Amniotic stem cell (primary cell): ENCODE measurements around the gene TNP2.

Experiments
- DNase-seq: peaks from one replicate; lab custom pipeline; 2025; lab: John Stamatoyannopoulos, UW

Gene TNP2

GRCh38 chr16:11277607-11278337 is 8.6 kb upstream of the TNP2 start:
- DNase-seq: no peak

DNA sequence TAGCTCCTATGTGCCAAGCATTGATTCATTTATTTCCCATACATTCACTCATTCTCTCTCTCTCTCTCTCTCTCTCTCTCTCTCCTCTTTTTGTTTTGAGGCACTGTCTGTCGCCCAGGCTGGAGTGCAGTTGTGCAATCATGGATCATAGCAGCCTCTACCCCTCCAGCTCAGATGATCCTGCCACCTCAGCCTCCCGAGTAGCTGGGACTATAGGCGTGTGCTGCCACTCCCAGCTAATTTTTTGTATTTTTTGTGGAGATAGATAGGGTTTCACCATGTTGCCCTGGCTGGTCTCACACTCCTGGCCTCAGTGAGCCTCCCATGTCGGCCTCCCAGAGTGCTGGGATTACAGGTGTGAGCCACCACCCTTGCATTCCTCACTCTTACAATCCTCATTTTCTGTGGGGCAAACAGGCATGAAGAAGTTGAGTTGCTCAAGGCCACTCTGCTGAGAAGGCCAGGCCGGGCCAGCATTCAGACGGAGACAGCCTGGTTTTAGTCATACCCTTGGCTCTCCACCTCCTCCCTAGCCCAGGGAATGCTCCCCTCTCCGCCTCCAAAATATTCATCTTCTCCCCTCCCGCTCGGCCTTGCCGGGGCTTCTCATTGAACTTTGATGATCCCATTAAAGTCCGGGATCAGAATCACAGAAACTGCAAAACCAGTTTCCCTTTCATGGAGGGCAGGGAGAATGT is 7.9 kb upstream of the TNP2 start:
- no peak for DNase-seq

DNA sequence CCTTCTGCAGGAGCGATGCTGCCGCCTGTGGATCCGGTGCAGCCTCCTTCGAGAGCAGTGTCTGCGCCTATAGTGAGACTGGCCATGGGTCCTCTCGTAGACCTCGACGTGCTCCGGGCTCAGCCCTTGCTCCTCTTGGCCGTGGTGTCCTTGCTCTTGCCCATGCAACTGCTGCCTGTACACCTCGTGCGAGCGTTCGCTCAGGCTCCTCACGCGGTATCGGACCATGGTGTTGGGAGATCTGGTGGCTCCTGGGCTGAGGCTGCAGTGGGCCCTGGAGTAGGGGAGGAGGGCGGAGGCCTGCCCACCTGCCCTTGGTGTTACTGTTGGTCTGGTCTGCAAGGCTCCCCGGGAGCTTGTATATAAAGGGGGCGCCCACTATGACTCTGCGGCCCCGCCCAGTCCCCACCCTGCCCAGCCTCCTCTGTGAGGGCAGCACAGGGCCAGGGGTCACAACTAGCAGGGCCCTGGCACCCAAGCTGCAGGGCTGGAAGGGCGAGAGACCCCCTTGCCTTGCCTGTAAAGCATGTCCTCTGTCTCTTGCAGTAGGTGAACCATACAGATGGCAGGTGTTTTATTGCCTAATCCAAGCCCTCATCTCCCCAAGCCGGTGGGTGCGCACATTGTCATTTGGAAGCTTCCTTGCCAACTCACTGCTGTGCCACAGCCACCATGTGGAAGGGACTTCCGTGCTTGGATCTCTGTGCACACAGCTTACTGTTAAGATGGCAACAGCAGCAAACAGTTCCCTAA is 7.2 kb upstream of the TNP2 start, which contains the start of gene PRM2:
TSS of gene PRM2 (minus strand) at position 338 of the 753 bp plus-strand sequence. CDS start at position 228, 110 bp downstream.
- no peak for DNase-seq

- DNase-seq: no peak
Measured at GRCh38 chr16:11274964-11275363, 5.8 kb upstream of the TNP2 start.

DNA sequence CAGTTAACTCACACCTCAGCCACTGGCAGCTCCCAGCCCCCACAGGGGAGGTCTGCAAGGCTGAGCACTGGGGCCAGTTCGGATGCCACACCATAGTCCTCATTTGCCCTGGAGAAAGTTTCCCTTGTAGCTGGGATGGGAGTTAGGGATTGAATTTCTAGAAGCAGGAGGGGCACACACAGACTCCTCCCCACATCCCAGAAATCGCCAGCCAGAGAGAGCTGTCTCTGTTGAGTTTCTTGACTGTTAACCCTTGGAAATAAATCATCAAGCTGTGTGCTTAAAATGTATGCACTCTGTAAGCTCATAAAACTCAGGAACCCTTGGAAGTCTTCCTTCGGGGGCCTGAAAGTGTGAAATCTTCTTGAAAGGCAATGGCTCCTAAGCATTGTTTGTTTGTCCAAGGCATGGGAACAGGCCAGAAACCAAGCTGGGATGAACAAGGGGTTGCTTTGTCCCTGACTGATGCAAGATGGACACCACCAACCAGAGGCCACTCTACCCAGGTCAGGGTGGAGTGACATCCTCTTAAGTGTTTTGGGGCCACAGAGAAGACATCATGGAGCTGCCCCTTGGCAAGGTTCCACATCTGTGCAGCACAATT is 4.7 kb upstream of the TNP2 start:
- no peak for DNase-seq

DNA sequence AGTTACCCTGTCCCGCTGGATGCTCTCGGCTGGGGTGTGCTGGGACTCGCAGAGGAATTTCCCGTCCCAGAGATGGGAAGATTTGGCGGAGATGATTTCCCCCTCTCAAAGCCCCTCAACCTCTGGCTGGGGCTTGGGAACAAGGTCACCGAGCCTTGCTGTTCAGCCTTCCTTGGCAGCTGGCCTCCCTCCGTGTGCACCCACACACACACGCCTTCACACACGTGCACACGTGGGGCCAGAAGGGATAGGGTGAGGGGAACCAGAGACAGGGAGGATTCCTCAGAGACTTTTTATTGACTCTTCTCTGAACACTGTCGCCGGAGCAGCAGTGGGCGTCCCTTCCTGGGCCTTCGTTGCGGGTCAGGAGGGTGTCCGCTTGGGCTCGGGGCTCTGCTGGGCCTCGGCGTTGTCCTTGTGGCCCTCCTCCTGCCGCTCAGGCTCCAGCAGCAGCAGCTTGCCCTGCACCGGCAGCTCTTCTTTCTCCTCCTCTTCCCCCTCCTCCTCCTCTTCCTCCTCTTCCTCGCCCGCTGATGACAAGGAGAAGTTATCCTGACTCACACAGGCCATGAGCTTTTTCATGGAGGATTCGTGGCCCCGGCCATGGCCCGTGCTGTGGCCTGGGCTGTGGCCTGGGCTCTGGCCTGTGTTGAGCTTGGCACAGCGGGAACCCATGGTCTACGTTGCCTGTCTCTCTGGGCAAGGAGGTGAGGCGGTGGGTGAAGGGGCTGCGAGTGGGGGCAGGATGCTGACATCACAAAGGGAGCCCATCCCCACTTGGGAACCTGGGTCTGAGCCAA is 4.0 kb upstream of the TNP2 start, which contains the start of gene PRM3:
TSS of gene PRM3 (minus strand) at position 709 of the 800 bp plus-strand sequence. CDS start at position 675, 34 bp downstream.
- no peak for DNase-seq

- no peak for DNase-seq
Measured at GRCh38 chr16:11272484-11272883, 3.4 kb upstream of the TNP2 start.

GRCh38 chr16:11271610-11272009 is 2.5 kb upstream of the TNP2 start:
- no peak for DNase-seq

DNA sequence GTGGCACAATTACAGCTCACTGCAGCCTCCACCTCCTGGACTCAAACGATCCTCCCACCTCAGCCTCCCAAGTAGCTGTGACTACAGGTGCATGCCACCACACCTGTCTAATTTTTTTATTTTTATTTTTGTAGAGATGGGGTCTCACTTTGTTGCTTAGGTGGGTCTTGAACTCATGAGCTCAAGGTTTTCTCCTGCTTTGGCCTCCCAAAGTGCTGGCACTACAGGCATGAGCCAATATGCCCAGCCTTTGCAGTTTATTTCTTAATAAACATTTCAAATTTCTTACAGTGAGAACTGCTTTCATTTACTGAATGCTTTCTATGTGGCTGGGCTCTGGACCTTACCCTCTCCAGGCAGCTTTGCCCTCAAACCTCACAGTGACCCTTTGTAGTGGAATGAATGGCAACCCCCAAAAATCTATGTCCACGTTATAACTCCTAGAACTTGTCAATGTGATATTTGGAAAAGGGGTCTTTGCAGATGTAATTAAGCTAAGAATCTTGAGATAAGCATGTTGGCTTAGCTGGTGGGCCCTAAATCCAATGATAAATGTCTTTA is 1.6 kb upstream of the TNP2 start:
- DNase-seq: no peak

GRCh38 chr16:11265124-11265523 is 4.0 kb downstream of the TNP2 start:
- DNase-seq: no peak

DNA sequence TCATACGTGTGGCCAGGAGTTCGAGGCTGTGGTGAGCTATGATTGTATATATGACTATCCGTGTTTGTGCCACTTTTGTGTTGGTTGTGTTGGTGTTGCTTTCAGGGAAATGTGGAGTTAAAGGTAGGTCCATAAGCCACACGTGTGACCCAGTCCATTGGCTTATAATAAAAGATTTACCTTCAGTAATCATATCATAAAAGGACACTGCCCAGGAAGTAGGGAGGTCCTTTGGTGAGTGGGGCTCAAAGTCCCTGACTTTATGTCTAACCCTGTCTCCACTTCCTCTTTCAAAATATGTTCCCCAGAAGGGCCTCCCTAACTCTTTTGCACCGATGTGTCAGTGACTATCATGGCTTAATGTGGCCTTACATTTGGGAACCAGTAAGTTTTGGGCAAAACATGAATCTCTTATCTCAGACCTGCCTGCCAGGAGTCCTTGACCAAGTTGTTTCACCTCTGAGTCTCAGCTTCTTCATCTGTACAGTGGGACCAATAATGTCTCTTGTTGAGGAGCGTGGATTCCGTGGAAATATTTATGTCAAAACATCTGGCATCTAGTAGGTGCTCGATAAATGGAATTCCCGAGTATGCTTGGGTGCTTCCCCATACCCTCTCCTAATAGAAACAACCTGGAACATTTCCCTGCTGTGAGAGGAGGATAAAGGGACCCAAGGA is 4.8 kb downstream of the TNP2 start:
- no peak for DNase-seq

DNA sequence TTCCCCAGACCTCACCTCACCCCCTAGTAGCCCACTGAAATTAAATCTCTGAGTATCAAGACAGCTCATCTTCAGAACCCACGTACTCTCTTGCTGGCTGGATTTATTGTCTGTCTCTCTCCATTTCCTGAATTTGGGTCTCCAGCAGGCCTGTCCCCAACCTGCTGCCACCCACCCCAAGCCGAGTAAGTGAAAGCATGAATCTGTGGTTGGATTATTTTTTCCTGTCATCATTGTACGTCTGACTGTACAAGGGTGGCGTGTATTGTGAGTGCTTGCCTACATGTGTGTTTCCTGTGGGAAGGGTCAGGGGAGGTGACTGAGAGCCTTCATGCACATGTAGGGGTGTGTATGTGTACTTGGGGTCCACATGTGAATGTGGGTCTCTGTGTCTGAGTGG is 5.4 kb downstream of the TNP2 start:
- DNase-seq: no peak

- DNase-seq: no peak
Measured at GRCh38 chr16:11262915-11263314, 6.2 kb downstream of the TNP2 start.

DNA sequence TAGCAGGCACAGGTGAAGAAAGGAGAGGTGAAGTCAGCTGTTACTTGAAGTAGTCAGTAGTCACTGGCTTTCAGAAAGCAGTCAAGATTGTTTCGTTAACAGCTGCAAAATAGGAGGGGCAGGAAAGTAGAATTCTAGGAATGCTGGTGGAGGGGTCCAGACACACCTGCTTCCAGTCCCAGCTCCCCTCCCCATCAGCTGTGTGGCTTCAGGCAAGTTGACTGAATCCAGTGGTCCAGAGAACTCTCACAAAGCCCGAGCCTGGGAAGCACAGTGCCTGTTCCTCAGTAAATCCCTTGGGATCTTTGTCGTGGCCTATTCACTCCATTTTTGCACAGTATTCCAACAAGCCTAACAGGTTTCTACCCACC is 8.5 kb downstream of the TNP2 start:
- no peak for DNase-seq

- DNase-seq: no peak
Measured at GRCh38 chr16:11259655-11260595, 9.2 kb downstream of the TNP2 start.

DNA sequence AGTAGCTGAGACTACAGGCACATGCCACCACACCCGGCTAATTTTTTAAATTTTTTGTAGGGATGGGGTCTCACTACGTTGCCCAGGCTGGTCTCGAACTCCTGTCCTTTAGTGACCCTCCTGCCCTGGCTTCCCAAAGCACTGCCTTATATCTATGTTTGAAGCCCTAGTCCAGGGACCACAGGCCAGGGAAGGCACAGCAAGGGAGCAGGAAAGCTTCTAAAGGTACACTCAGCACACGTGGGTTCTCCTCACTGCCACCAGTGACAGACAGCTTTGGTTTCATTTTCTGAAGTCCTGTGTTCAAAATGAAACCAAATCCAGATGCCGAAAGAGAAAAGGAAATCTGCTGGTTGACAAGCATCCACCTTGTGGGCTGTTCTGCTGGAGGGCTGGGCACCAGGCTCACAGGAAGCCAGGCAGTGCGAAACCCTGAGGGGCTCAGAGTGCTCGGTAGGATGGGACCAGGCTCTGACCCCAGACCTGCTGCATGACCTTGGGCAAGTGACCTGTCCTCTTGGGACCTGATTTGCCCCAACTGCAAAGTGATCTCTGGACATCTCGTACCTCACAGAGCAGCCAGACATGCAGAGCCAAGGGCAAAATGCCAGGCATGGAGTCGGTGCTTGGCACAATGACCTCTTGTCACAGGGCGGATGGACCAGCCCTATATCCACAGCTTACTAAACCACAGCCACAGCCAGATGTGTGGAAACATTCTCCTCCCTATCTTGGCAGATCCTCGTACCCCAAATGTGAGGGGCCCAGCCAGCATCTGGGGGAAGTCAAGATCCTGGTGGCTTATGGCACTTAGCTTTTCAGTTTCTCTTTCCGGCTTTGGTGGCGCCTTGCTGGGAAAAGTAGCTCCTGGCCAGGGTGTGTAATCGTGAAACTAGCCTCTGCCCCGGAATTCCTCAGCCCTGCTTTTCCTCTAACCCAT is 10.3 kb downstream of the TNP2 start:
- DNase-seq: no peak

GRCh38 chr16:11257131-11257938 is 11.8 kb downstream of the TNP2 start:
- DNase-seq: peak; percentile 68
